ENCODE measurements around the gene RPEL1. TPM values are rescaled to one million over a fixed set of nuclear protein-coding genes. Genes with fewer than 3 reads are reported as not detected.

RPEL1 gene
- total RNA-seq, 4 donors from 2014 or later: not detected

DNA sequence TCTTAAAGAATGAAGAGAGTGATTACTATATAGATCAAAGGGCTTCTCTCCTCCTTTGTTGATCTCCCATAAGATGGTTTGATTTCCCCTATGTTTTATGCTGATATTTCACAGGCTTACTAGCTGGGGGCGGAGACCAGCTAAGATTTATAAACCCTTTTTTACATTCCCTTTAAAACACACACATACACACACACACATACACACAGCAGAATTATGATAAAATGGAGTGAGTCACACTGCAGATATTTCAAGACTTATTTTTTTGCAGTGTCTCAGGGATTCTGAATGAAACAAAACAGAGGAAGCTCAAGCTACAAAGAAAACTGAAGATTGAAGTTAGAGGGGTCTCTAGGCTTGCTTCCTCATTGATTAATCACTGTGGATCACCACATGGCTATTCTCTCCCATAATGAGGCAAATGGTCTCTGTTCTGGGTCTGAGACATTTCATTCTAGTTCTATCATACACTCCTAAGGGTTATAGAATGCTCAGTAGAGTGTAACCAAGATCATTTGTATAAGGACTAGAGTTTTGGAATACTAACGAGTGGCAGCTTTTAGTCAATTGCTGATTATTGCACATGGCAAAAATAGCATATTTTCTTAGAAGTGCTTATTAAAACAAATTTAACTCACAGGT is 49.8 kb downstream of the RPEL1 start:
- intact Hi-C loops (cut with DNase I; ENCODE audit: low total_unique reads): no loop called here
- TF ChIP-seq, protein P1, sequence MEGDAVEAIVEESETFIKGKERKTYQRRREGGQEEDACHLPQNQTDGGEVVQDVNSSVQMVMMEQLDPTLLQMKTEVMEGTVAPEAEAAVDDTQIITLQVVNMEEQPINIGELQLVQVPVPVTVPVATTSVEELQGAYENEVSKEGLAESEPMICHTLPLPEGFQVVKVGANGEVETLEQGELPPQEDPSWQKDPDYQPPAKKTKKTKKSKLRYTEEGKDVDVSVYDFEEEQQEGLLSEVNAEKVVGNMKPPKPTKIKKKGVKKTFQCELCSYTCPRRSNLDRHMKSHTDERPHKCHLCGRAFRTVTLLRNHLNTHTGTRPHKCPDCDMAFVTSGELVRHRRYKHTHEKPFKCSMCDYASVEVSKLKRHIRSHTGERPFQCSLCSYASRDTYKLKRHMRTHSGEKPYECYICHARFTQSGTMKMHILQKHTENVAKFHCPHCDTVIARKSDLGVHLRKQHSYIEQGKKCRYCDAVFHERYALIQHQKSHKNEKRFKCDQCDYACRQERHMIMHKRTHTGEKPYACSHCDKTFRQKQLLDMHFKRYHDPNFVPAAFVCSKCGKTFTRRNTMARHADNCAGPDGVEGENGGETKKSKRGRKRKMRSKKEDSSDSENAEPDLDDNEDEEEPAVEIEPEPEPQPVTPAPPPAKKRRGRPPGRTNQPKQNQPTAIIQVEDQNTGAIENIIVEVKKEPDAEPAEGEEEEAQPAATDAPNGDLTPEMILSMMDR (IDR thresholded peaks at IDR 0.05): no peak
- no peak for TF ChIP-seq POLR2A (IDR thresholded peaks at IDR 0.05)
- H3K4me3 ChIP-seq (ENCODE audit: low read depth, poor library complexity, severe bottlenecking): no peak overlapping the region
- WGBS, 2 donors: 68 to 71% methylated on average over 2 of the region's 2 CpGs
- no peak for DNase-seq (ENCODE audit: low spot score in 2 of 2)

Other genes with a start within 250 kb of the RPEL1 start
- 10 to 100 TPM; 36.0 to 53.6 (median 40.8) TPM for gene NT5C2, start 52.6 kb upstream of the RPEL1 start, total RNA-seq
- 1 to 10 TPM in 2 of 4 donors, under 1 TPM in 2; 0.30 to 2.5 (median 1.1) TPM for gene INA, start 31.3 kb downstream of the RPEL1 start, total RNA-seq
- 10 to 100 TPM in 1 of 4 donors, 1 to 10 TPM in 3; 5.4 to 10.9 (median 7.0) TPM for gene PCGF6, start 105.3 kb downstream of the RPEL1 start, total RNA-seq
- 1 to 10 TPM; 4.1 to 8.9 (median 6.1) TPM for gene TAF5, start 122.1 kb downstream of the RPEL1 start, total RNA-seq
- 100 to 1,000 TPM in 3 of 4 donors, 10 to 100 TPM in 1; 56.0 to 222 (median 152) TPM for gene ATP5MK, start 150.6 kb downstream of the RPEL1 start, total RNA-seq
- 10 to 100 TPM; 14.2 to 23.1 (median 20.5) TPM for gene PDCD11, start 150.7 kb downstream of the RPEL1 start, total RNA-seq
- 10 to 100 TPM; 13.8 to 37.2 (median 15.4) TPM for gene CALHM2, start 206.5 kb downstream of the RPEL1 start, total RNA-seq
- gene CALHM1, start 213.0 kb downstream of the RPEL1 start, total RNA-seq: not detected
- gene CALHM3, start 233.4 kb downstream of the RPEL1 start, total RNA-seq: not detected
- under 1 TPM in 3 of 4 donors, not detected in 1; 0.13 to 0.23 (median 0.22) TPM for gene NEURL1, start 247.8 kb downstream of the RPEL1 start, total RNA-seq